ENCODE measurements around the gene MIF.
"Not testable (repeated sequence)": the region's sequence is repeated elsewhere in the genome, so short reads cannot be mapped to it uniquely, and the experiment has no call there.

Gene MIF

DNA sequence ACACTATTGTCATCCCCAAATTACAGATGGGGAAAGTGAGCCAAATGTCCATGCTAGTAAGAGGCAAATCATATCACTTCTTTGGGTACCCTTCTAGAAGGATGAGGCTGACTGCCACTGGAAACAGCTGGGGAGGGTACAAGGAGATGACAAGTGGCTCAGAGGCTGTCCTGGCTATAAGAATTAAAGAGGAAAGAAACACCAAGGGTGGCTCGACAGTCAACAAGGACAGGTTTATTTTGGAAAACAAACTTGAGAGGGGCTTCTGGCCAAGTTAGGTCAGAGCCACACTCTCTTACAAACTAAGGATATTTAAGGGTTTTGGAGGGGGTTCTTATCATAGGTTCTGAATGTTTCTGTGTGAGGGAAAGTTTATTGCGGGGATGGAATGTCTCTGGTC, 2.1 kb upstream of the MIF start:
- peaks cover 19% of the 10 kb centered on the region for H3K36me3 Mint-ChIP-seq (ENCODE audit: low read depth)

DNA sequence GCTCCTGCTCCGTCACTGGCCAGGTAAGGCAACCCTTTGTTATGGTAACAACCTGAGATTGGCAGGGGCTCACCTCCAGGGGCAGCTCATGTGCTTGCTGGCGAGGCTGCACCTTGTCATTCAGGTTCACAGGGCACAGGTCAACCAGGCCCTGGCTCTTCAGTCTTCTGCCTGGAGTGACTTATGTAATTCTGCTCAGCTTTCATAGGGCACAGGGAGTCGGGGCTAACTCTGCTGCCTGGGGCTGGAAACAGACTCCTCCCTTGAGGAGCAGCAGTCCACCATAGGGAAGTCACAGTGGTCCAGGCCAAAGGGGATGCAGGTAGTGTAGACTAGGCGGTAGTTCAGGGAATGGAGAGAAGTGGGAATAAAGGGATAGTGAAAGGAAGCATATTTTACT, 1.5 kb upstream of the MIF start:
- Mint-ChIP-seq H3K4me1 (ENCODE audit: low read depth) (peaks cover 19% of the 10 kb centered on the region), H3K27ac (peak overlapping the region; percentile 99), H3K9me3 (no peaks in the 10 kb centered on the region), H3K27me3 (ENCODE audit: low read depth) (no peaks in the 10 kb centered on the region), H3K4me3 (peak overlapping the region; percentile 97), H3K36me3 (ENCODE audit: low read depth) (peaks cover 24% of the 10 kb centered on the region)
- DNase-seq (ENCODE audit: low spot score): no peak

More for the DNA sequence above, 2.1 kb upstream of the MIF start:
- Mint-ChIP-seq H3K27ac (peak overlapping the region; percentile 29), H3K27me3 (ENCODE audit: low read depth) (no peaks in the 10 kb centered on the region), H3K4me3 (peak overlapping the region; percentile 18), H3K9me3 (no peaks in the 10 kb centered on the region), H3K4me1 (ENCODE audit: low read depth) (peaks cover 18% of the 10 kb centered on the region)
- DNase-seq (ENCODE audit: low spot score): no peak

DNA sequence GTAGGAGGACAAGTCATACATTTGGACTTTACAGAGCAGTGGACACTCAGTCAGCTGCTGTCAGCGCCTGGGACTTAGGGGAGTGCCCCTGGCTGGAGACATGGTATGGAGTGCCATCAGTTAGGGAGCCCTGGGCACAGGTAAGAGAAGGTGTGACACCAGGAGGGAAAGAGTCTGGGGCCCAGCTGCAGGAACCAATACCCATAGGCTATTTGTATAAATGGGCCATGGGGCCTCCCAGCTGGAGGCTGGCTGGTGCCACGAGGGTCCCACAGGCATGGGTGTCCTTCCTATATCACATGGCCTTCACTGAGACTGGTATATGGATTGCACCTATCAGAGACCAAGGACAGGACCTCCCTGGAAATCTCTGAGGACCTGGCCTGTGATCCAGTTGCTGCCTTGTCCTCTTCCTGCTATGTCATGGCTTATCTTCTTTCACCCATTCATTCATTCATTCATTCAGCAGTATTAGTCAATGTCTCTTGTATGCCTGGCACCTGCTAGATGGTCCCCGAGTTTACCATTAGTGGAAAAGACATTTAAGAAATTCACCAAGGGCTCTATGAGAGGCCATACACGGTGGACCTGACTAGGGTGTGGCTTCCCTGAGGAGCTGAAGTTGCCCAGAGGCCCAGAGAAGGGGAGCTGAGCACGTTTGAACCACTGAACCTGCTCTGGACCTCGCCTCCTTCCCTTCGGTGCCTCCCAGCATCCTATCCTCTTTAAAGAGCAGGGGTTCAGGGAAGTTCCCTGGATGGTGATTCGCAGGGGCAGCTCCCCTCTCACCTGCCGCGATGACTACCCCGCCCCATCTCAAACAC, 850 bp upstream of the MIF start:
- Mint-ChIP-seq H3K36me3 (ENCODE audit: low read depth) (peaks cover 28% of the 10 kb centered on the region), H3K9me3 (no peaks in the 10 kb centered on the region), H3K4me1 (ENCODE audit: low read depth) (peaks cover 19% of the 10 kb centered on the region), H3K27ac (peak overlapping the region; percentile 99), H3K27me3 (ENCODE audit: low read depth) (no peaks in the 10 kb centered on the region), H3K4me3 (peak overlapping the region; percentile 97)
- no peak for DNase-seq (ENCODE audit: low spot score)

DNA sequence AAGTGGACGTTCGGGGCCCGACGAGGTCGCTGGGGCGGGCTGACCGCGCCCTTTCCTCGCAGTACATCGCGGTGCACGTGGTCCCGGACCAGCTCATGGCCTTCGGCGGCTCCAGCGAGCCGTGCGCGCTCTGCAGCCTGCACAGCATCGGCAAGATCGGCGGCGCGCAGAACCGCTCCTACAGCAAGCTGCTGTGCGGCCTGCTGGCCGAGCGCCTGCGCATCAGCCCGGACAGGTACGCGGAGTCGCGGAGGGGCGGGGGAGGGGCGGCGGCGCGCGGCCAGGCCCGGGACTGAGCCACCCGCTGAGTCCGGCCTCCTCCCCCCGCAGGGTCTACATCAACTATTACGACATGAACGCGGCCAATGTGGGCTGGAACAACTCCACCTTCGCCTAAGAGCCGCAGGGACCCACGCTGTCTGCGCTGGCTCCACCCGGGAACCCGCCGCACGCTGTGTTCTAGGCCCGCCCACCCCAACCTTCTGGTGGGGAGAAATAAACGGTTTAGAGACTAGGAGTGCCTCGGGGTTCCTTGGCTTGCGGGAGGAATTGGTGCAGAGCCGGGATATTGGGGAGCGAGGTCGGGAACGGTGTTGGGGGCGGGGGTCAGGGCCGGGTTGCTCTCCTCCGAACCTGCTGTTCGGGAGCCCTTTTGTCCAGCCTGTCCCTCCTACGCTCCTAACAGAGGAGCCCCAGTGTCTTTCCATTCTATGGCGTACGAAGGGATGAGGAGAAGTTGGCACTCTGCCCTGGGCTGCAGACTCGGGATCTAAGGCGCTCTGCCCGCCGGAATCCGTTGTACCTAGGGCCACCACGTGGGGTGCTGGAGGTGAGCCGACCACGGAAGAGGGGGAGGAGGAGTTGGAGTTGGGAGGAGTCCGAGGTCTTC, 771 bp downstream of the MIF start:
- Mint-ChIP-seq H3K4me1 (ENCODE audit: low read depth) (peaks cover 22% of the 10 kb centered on the region), H3K27me3 (ENCODE audit: low read depth) (peaks cover 2% of the 10 kb centered on the region), H3K9me3 (peaks cover 5% of the 10 kb centered on the region), H3K27ac (peak overlapping the region; percentile 99), H3K36me3 (ENCODE audit: low read depth) (peaks cover 38% of the 10 kb centered on the region), H3K4me3 (peak overlapping the region; percentile 97)
- peak; percentile 69 for DNase-seq (ENCODE audit: low spot score)

DNA sequence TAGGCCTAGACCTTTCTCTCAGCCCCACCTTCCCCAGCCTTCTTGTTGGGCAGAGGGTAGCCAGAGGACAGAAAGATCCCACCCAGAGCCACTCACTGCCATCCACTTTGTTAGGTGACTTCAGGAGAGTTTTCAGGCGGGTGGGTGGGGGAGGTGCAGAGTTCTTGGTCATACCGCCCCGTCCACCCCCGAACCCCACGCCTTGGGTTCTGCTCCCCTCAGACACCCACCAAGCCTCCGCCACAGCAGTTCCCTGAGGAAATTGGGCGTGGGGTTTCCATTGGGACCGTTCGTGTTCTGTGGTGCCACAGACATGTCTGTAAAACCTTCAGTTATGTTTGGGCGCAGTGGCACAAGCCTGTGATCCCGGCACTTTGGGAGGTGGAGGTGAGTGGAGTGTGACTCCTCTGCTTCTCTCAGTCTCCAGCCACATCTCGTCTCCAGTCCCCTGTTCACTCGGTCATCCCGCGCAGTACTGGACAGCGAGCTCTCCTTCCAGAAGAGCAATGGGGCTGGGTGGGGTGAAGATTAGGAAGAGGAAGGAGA, 1.5 kb downstream of the MIF start:
- H3K27me3 Mint-ChIP-seq (ENCODE audit: low read depth): peaks cover 2% of the 10 kb centered on the region
- H3K27ac Mint-ChIP-seq: peak overlapping the region; percentile 99
- H3K36me3 Mint-ChIP-seq (ENCODE audit: low read depth): peaks cover 41% of the 10 kb centered on the region
- peak overlapping the region; percentile 97 for H3K4me3 Mint-ChIP-seq
- DNase-seq (ENCODE audit: low spot score): no peak
- peaks cover 22% of the 10 kb centered on the region for H3K4me1 Mint-ChIP-seq (ENCODE audit: low read depth)
- peaks cover 8% of the 10 kb centered on the region for H3K9me3 Mint-ChIP-seq

DNA sequence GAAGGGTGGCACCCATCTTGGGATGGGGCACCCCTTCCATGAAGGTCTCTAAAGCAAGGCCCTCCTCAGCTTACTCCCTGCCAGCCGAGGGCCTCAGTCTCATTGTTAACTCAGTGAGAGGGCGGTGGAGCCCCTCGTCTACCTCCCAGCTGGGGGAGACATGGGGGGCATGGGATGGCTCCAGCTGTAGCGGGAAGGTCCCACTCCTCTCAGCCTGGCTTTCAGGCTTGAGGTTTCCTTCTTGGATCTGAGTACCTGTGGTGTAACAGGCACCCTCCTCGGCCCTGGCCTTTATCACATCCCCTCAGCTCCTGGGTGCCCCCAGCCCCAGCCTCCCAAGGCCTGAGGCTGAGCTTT, 2.0 kb downstream of the MIF start:
- peaks cover 42% of the 10 kb centered on the region for H3K36me3 Mint-ChIP-seq (ENCODE audit: low read depth)
- peak overlapping the region; percentile 97 for H3K4me3 Mint-ChIP-seq
- H3K27me3 Mint-ChIP-seq (ENCODE audit: low read depth): peaks cover 2% of the 10 kb centered on the region
- H3K9me3 Mint-ChIP-seq: peaks cover 12% of the 10 kb centered on the region
- H3K27ac Mint-ChIP-seq: no peak overlapping the region
- DNase-seq (ENCODE audit: low spot score): no peak
- peaks cover 22% of the 10 kb centered on the region for H3K4me1 Mint-ChIP-seq (ENCODE audit: low read depth)

DNA sequence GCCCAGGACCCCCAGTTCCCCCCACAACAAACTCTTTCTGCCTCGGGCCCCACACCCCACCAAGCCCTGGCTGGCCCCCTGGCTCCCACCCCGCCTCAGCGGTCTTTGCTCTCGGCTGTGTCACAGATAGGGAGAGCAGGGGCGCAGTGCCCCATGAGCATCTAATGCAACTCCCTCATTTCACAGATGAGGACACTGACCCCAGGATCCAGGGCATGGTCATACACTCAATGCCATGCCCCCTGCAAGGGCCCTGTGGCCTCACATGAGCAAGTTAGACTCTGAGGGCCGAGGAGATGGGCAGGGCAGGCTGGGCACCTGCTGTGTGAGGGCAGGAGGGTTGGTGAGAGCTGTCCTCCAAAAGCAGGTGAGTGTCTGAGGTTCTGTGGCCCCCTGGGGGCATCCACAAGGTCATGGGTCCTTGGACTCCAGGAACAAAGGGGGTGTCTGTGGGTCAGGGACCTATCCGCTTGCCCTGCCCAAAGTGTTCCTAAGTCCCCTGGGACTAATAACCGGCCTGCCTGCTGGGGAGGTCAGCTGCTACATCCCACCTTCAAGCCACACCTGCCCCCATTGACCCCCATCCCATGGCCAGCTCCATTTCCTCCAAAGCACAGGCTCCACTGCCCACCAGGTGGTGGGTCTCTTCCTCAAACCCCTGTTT, 2.5 kb downstream of the MIF start:
- peaks cover 12% of the 10 kb centered on the region for H3K9me3 Mint-ChIP-seq
- H3K36me3 Mint-ChIP-seq (ENCODE audit: low read depth): peaks cover 42% of the 10 kb centered on the region
- peak overlapping the region; percentile 55 for H3K4me3 Mint-ChIP-seq
- peak overlapping the region; percentile 29 for H3K27ac Mint-ChIP-seq
- no peak for DNase-seq (ENCODE audit: low spot score)
- H3K4me1 Mint-ChIP-seq (ENCODE audit: low read depth): peaks cover 22% of the 10 kb centered on the region
- peaks cover 2% of the 10 kb centered on the region for H3K27me3 Mint-ChIP-seq (ENCODE audit: low read depth)

DNA sequence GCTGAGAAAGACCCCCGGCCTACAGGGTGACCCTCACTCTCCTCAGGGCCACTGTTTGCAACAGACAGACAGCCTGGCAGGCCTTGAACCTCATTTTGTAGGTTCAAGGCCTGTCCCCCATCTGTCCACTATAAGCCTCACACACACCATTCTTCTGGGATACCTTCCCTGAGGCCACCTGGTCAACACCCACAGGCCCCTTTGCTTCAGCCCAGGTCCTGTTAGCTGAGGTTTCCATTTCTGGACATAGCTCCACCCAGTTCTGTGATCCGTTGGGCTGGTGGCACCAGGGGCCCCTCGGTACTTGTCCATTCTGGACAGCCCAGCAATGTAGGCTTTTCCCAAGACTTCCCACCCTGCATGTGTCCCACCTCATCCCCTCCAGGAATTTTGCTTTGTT, 3.1 kb downstream of the MIF start:
- Mint-ChIP-seq H3K27ac (peak overlapping the region; percentile 29), H3K27me3 (ENCODE audit: low read depth) (peaks cover 2% of the 10 kb centered on the region), H3K4me3 (peak overlapping the region; percentile 55), H3K9me3 (peaks cover 12% of the 10 kb centered on the region), H3K36me3 (ENCODE audit: low read depth) (peaks cover 42% of the 10 kb centered on the region), H3K4me1 (ENCODE audit: low read depth) (peaks cover 22% of the 10 kb centered on the region)
- no peak for DNase-seq (ENCODE audit: low spot score)

DNA sequence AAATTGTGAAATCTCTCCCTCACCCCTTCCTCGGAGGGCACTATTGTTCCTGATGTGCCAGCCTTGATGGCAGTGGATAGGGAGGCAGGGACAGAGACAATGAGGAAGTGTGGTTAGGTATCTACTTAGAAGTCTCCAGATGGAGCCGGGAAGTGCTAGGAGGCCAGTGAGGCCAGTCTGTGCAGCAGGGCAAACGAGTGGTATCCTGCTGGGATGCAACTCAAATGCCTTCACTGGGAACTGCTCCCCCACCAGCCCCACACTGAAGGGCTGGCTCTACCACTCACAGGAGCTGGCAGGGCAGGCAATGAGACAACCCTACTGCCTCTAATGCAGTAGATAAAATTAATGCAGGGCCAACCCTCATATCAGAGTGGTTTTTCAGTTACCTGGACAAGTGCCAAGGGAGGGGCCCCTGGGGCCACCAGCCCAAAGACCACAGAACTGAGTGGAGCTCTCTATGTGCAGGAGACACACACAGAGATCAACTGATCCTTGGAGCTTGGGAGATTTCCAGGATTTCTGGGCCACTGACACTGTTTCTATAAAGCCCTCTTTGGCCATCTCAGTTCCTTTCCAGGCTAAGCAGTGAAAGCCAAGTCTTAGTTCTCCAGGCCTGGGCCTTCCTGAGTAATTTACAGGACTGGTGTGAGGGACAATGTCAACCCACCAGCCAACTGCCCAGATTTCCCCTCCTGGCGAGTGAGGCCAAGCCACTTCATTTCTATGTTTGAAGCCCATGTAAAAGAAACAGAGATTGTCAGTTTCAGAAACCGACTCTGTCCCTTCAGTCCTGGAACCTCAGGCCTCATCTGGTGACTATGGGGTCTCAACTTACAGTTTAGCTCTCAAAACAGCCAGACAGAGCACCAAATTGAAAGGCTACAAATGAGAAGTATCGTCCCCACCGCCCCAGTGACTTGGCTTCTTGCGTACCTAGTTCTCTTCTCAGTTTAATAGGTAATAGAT, 4.1 kb downstream of the MIF start:
- DNase-seq (ENCODE audit: low spot score): no peak
- Mint-ChIP-seq H3K4me3 (no peak overlapping the region), H3K27me3 (ENCODE audit: low read depth) (peaks cover 2% of the 10 kb centered on the region), H3K9me3 (peaks cover 12% of the 10 kb centered on the region), H3K27ac (no peak overlapping the region), H3K36me3 (ENCODE audit: low read depth) (peaks cover 42% of the 10 kb centered on the region), H3K4me1 (ENCODE audit: low read depth) (peaks cover 17% of the 10 kb centered on the region)

DNA sequence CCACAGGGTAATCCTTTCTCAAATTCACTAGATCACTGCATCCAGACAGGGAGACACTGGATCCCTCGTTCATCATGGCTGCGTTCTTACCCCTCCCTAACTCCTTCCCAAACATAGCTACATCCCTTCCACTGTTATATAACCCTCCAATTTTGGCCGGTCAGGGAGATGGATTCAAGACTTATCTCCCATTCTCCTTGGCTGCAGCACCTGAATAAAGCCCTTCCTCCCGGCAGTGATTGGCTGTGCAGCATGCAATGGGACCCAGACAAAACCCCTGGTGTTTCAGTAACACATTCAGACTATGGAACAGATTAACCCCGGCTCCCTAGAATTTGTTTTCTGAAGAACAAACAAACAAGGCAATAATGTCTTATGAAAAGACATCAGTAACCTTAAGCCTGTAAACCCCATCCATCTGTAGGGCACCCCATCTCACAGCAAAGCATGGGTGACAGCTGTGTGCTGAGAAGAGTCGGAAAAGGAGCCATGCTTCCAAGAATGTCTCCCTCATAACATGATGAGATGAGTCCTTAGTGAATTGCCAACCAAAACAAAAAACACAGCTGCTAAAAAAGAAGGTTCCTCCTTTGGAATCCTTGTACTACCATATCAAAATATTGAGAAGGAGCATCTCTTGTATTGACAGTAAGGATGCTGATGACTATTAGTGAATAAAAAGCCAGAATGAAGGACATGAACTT, 5.0 kb downstream of the MIF start:
- no peak overlapping the region for H3K4me3 Mint-ChIP-seq
- no peak for DNase-seq (ENCODE audit: low spot score)
- H3K27ac Mint-ChIP-seq: no peak overlapping the region
- H3K9me3 Mint-ChIP-seq: peaks cover 12% of the 10 kb centered on the region
- peaks cover 42% of the 10 kb centered on the region for H3K36me3 Mint-ChIP-seq (ENCODE audit: low read depth)
- peaks cover 2% of the 10 kb centered on the region for H3K27me3 Mint-ChIP-seq (ENCODE audit: low read depth)
- peaks cover 9% of the 10 kb centered on the region for H3K4me1 Mint-ChIP-seq (ENCODE audit: low read depth)

DNA sequence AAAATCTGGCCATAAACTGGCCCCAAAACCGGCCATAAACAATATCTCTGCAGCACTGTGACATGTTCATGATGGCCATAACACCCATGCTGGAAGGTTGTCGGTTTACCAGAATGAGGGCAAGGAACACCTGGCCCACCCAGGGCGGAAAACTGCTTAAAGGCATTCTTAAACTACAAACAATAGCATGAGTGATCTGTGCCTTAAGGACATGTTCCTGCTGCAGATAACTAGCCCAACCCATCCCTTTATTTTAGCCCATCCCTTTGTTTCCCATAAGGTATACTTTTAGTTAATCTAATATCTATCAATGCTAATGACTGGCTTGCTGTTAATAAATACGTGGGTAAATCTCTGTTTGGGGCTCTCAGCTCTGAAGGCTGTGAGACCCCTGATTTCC, 6.0 kb downstream of the MIF start:
- not testable (repeated sequence) for H3K27ac Mint-ChIP-seq; H3K4me3 Mint-ChIP-seq; H3K27me3 Mint-ChIP-seq (ENCODE audit: low read depth); DNase-seq (ENCODE audit: low spot score)
- Mint-ChIP-seq H3K9me3 (peaks cover 12% of the 10 kb centered on the region), H3K4me1 (ENCODE audit: low read depth) (peaks cover 16% of the 10 kb centered on the region), H3K36me3 (ENCODE audit: low read depth) (peaks cover 38% of the 10 kb centered on the region)

DNA sequence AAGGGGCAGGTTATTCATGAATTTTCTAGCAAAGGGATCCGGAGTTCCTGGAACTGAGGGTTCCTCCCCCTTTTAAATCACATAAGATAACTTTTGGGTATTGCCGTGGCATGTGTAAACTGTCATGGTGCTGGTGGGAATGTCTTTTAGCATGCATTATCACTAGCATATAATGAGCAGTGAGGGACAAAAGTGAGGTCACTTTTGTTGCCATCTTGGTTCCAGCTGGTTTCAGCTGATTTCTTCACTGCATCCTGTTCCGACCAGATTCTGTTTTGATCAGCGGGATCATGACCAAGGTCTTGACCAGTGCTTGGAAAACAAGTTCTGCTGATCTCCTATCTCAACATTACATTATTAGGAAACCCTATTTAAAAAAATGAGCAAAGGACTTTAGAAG, 7.4 kb downstream of the MIF start:
- no peak overlapping the region for H3K27ac Mint-ChIP-seq
- peaks cover 11% of the 10 kb centered on the region for H3K27me3 Mint-ChIP-seq (ENCODE audit: low read depth)
- peaks cover 15% of the 10 kb centered on the region for H3K4me1 Mint-ChIP-seq (ENCODE audit: low read depth)
- peaks cover 12% of the 10 kb centered on the region for H3K9me3 Mint-ChIP-seq
- DNase-seq (ENCODE audit: low spot score): no peak
- H3K36me3 Mint-ChIP-seq (ENCODE audit: low read depth): peaks cover 27% of the 10 kb centered on the region
- H3K4me3 Mint-ChIP-seq: no peak overlapping the region
